ENCODE measurements around the gene TNPO3.

GRCh38 chr7:128989961-128990360 lies 65.0 kb downstream of the TNPO3 start:
- TF ChIP-seq CTCF (IDR thresholded peaks at IDR 0.05) (no peak), EZH2phosphoT487 (IDR thresholded peaks at IDR 0.05) (no peak), EZH2 (IDR thresholded peaks at IDR 0.05) (no peak)

Measured in neural progenitor cell (in vitro differentiated cells).